Fibroblast of the aortic adventitia (primary cell): ENCODE measurements around the gene NR1I3. TPM values are rescaled to one million over a fixed set of nuclear protein-coding genes. Genes with fewer than 3 reads are reported as not detected.

ENCODE experiments used
- DNase-seq: peaks from one replicate; pipeline ENCODE4 v3.0.0-alpha.2; 2010; ENCODE audit warnings: low read depth
- H3K4me3 ChIP-seq: 2 replicates; pipeline ENCODE4 v1.5.1; 2011; ENCODE audit warnings: low read depth, mild to moderate bottlenecking, control low read depth, low read length, moderate library complexity
- CTCF ChIP-seq: IDR thresholded peaks from 2 replicates; pipeline ENCODE4 v1.5.1; 2011; ENCODE audit warnings: mild to moderate bottlenecking, low read length, control low read depth, inconsistent platforms; ENCODE audit not compliant: insufficient read depth
- total RNA-seq: library from RNA; depleted of rRNA; stranded (reverse); fragments of >200 nt; gene quantifications from 2 replicates; pipeline ENCODE4 v1.2.3, GENCODE V29; 2012; ENCODE audit warnings: low replicate concordance

NR1I3 gene
- total RNA-seq, 1 donor: not detected

GRCh38 chr1:161244888-161245287 lies 6.9 kb upstream of the NR1I3 start:
- TF ChIP-seq CTCF: no peak
- DNase-seq: no peak
- no peak overlapping the region for H3K4me3 ChIP-seq

GRCh38 chr1:161242313-161242712 lies 4.3 kb upstream of the NR1I3 start:
- no peak for DNase-seq
- no peak for TF ChIP-seq CTCF

GRCh38 chr1:161241682-161242081 lies 3.7 kb upstream of the NR1I3 start:
- no peak overlapping the region for H3K4me3 ChIP-seq
- TF ChIP-seq CTCF: no peak
- no peak for DNase-seq

More at GRCh38 chr1:161242313-161242712, 4.3 kb upstream of the NR1I3 start:
- no peak overlapping the region for H3K4me3 ChIP-seq

- no peak overlapping the region for H3K4me3 ChIP-seq
- TF ChIP-seq CTCF: no peak
- DNase-seq: no peak
These were observed 1.8 kb downstream of the NR1I3 start for GRCh38 chr1:161235957-161236775.

- TF ChIP-seq CTCF: no peak
- DNase-seq: no peak
- no peak overlapping the region for H3K4me3 ChIP-seq
These were observed 4.9 kb downstream of the NR1I3 start for GRCh38 chr1:161233102-161233501.

- no peak overlapping the region for H3K4me3 ChIP-seq
- no peak for TF ChIP-seq CTCF
- no peak for DNase-seq
These were observed 7.2 kb downstream of the NR1I3 start for GRCh38 chr1:161230762-161231161.

GRCh38 chr1:161229896-161230295 lies 8.1 kb downstream of the NR1I3 start:
- DNase-seq: no peak
- H3K4me3 ChIP-seq: no peak overlapping the region
- TF ChIP-seq CTCF: no peak
